Calu3 (cell line): Measurements from ENCODE around the gene GYPC. TPM values are rescaled to one million over a fixed set of nuclear protein-coding genes. Genes with fewer than 3 reads are reported as not detected.
"Not testable (repeated sequence)": the region's sequence is repeated elsewhere in the genome, so short reads cannot be mapped to it uniquely, and the experiment has no call there.

ENCODE experiments used
- BruUV-seq: library from RNA; stranded (reverse); fragments of 400-500 nt; replicated peaks from 2 replicates; lab custom pipeline; 2021; lab: Mats Ljungman, UMichigan
- CTCF ChIA-PET: fragments of 300-600 bp; sonication (Branson Sonifier 250); formaldehyde crosslinking; loops from one replicate; lab custom pipeline; 2022; ENCODE audit warnings: antibody characterized with exemption; lab: Charles Lee
- DNase-seq: peaks from one replicate; pipeline ENCODE4 v3.0.0; 2022
- H3K27ac Mint-ChIP-seq: one replicate; pipeline ENCODE4 v1.8.0; 2022; ENCODE audit warnings: mixed read lengths; ENCODE audit not compliant: unreplicated experiment
- H3K27me3 Mint-ChIP-seq: one replicate; pipeline ENCODE4 v1.8.0; 2022; ENCODE audit warnings: mixed read lengths; ENCODE audit not compliant: unreplicated experiment
- H3K36me3 Mint-ChIP-seq: one replicate; pipeline ENCODE4 v1.8.0; 2022; ENCODE audit warnings: mild to moderate bottlenecking, moderate library complexity, mixed read lengths; ENCODE audit not compliant: insufficient read depth, unreplicated experiment
- H3K4me1 Mint-ChIP-seq: one replicate; pipeline ENCODE4 v1.8.0; 2022; ENCODE audit warnings: mild to moderate bottlenecking, low read depth, mixed read lengths; ENCODE audit not compliant: unreplicated experiment
- H3K4me3 Mint-ChIP-seq: one replicate; pipeline ENCODE4 v1.8.0; 2022; ENCODE audit warnings: mild to moderate bottlenecking, low read depth, moderate library complexity, mixed read lengths; ENCODE audit not compliant: unreplicated experiment
- H3K9me3 Mint-ChIP-seq: one replicate; pipeline ENCODE4 v1.8.0; 2022; ENCODE audit warnings: low read depth, mixed read lengths; ENCODE audit not compliant: unreplicated experiment
- CTCF ChIP-seq: fragments of 200-600 bp; IDR thresholded peaks from one replicate; pipeline ENCODE4 v1.8.0; 2022; ENCODE audit warnings: antibody characterized with exemption; ENCODE audit not compliant: unreplicated experiment
- intact Hi-C: fragments of 100-400 bp; cut with micrococcal nuclease; formaldehyde crosslinking; loops from one replicate; pipeline ENCODE4 v1.10.0; 2022; ENCODE audit not compliant: unreplicated experiment
- total RNA-seq: library from RNA; stranded (reverse); gene quantifications from 2 replicates; pipeline ENCODE4 v1.2.3, GENCODE V29; 2022

Gene GYPC
- total RNA-seq, 1 experiment from 2014 or later: not detected

GRCh38 chr2:126687503-126687902, 31.5 kb downstream of the GYPC start:
- DNase-seq: no peak
- Mint-ChIP-seq H3K4me1 (no peaks in the 10 kb centered on the region), H3K27ac (no peak overlapping the region), H3K4me3 (no peak overlapping the region), H3K36me3 (no peaks in the 10 kb centered on the region), H3K9me3 (peaks cover 5% of the 10 kb centered on the region), H3K27me3 (peaks cover 13% of the 10 kb centered on the region)
- CTCF ChIA-PET: interaction anchor here (0.8 kb wide), 1 partner anchor 32 kb away, joined by 3 read pairs; the partner anchor contains the start of gene GYPC
- intact Hi-C loops: no loop called here
- no TSS peak for BruUV-seq
- no peak for TF ChIP-seq CTCF

GRCh38 chr2:126688594-126688993, 32.6 kb downstream of the GYPC start:
- H3K9me3 Mint-ChIP-seq, H3K36me3 Mint-ChIP-seq, intact Hi-C loops, DNase-seq, H3K4me1 Mint-ChIP-seq, CTCF ChIA-PET, H3K27ac Mint-ChIP-seq, BruUV-seq, H3K4me3 Mint-ChIP-seq: not testable (repeated sequence)
- H3K27me3 Mint-ChIP-seq: peaks cover 13% of the 10 kb centered on the region

- BruUV-seq, H3K4me3 Mint-ChIP-seq, H3K4me1 Mint-ChIP-seq, intact Hi-C loops, DNase-seq, CTCF ChIA-PET, H3K36me3 Mint-ChIP-seq, H3K27ac Mint-ChIP-seq, H3K9me3 Mint-ChIP-seq: not testable (repeated sequence)
- peaks cover 38% of the 10 kb centered on the region for H3K27me3 Mint-ChIP-seq
These were observed 36.3 kb downstream of the GYPC start for GRCh38 chr2:126692241-126692640.

- H3K36me3 Mint-ChIP-seq, CTCF ChIA-PET: not testable (repeated sequence)
- peaks cover 38% of the 10 kb centered on the region for H3K27me3 Mint-ChIP-seq
These were observed 37.1 kb downstream of the GYPC start for GRCh38 chr2:126692934-126693592.

GRCh38 chr2:126696644-126697520, 40.9 kb downstream of the GYPC start:
- Mint-ChIP-seq H3K36me3 (no peaks in the 10 kb centered on the region), H3K9me3 (peaks cover 5% of the 10 kb centered on the region), H3K27ac (no peak overlapping the region), H3K4me3 (no peak overlapping the region), H3K27me3 (peaks cover 24% of the 10 kb centered on the region), H3K4me1 (no peaks in the 10 kb centered on the region)
- intact Hi-C loops: no loop called here
- BruUV-seq: no TSS peak
- DNase-seq: no peak
- CTCF ChIA-PET: no interaction called here
- no peak for TF ChIP-seq CTCF

More at GRCh38 chr2:126692934-126693592, 37.1 kb downstream of the GYPC start:
- H3K27ac Mint-ChIP-seq, BruUV-seq, H3K4me3 Mint-ChIP-seq, H3K4me1 Mint-ChIP-seq, H3K9me3 Mint-ChIP-seq, intact Hi-C loops, DNase-seq: not testable (repeated sequence)
